ENCODE measurements around the gene CCDC174.

- TF ChIP-seq CTCF (IDR thresholded peaks at IDR 0.05) (no peak), POLR2A (IDR thresholded peaks at IDR 0.05) (no peak), POLR2AphosphoS5 (IDR thresholded peaks at IDR 0.05; ENCODE audit: insufficient read depth in 1 of 2, low read depth in 1 of 2) (no peak)
These were observed 41.6 kb upstream of the CCDC174 start for GRCh38 chr3:14609941-14610340.

Measured in vagina (tissue), 2 donors.